HG03175 (cell line): ENCODE results near the gene DLGAP1.
"Not testable (repeated sequence)": the region's sequence is repeated elsewhere in the genome, so short reads cannot be mapped to it uniquely, and the experiment has no call there.

ENCODE experiments used
- ATAC-seq: cut with Tn5 transposase; IDR thresholded peaks from one replicate; pipeline ENCODE4 v1.9.1; 2021; ENCODE audit warnings: mild to moderate bottlenecking, moderate library complexity; ENCODE audit not compliant: unreplicated experiment

Gene DLGAP1

DNA sequence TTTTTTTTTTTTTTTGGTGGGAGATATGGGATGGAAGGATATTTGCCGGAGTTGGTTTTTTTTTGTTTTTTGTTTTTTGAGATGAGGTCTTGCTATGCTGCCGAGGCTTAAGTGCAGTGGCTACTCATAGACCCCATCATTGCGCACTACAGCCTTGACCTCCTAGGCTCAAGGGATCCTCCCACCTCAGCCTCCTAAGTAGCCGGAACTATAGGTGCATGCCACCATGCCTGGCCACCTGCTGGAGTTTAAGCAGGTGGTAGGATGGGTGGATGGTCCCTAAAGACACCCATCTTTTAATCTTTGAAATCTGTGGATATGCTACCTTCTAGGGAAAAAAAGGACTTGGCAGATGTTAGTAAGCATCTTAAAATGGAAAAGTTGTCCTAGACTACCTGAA, 835.4 kb downstream of the DLGAP1 start:
- ATAC-seq = no peak

- ATAC-seq = no peak
These were observed 835.9 kb downstream of the DLGAP1 start for GRCh38 chr18:3619222-3619621.

DNA sequence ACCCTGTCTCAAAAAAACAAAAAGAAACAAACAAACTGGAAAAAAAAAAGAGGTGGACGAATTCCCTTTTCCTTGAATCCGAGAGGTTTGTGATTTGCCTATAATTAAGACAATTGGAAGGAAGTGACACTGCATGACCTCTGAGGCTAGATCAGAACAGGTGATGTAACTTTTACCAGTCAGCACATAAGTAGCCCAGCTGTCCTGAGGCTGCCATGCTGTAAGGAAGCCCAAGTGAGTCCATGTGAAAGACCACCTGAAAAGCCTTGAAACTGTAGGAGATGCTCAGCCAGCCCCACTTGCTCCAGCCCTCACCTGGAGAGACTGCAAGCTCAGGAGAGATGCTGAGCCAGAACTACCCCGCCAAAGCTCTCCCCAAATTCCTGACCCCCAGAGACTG, 838.4 kb downstream of the DLGAP1 start:
- no peak for ATAC-seq

- ATAC-seq = no peak
These were observed 839.0 kb downstream of the DLGAP1 start for GRCh38 chr18:3616142-3616541.

- ATAC-seq = no peak
These were observed 839.6 kb downstream of the DLGAP1 start for GRCh38 chr18:3615374-3615985.

DNA sequence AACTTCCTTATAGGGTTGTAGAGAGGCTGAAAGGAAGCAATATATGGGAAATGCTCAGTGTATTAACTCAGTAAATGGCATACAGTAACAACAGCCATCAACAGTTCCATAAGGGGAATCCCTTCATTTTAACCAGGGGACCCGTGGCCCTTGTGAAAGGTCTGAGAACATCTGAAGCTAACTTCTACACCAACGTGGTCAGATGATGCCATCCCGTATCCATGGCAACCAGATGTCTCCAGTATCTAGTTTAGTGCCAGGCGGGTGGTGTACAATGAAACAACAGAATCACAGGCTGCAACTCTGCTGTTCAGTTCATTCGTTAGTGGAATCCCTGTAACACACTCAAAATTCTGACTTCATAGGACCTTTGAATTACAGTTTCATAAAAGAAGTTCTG, 842.8 kb downstream of the DLGAP1 start:
- no peak for ATAC-seq

GRCh38 chr18:3611313-3612090, 843.6 kb downstream of the DLGAP1 start:
- ATAC-seq = no peak

DNA sequence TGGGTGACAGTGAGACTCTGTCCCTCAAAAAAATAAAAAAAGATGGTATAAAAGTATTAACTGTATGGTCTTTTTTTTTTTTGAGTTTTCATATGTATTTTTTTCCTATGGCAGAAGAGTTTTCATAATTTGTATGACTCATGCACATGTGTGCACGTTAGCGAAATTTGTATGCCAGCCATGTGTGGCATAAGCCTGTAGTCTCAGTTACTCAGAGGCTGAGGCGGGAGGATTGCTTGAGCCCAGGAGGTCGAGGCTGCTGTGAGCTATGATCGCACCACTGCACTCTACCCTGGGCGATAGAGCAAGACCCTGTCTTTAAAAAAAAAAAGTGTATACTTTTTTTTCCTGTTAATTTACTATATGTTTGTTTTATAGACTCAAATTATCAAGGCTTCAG, 844.3 kb downstream of the DLGAP1 start:
- no peak for ATAC-seq

DNA sequence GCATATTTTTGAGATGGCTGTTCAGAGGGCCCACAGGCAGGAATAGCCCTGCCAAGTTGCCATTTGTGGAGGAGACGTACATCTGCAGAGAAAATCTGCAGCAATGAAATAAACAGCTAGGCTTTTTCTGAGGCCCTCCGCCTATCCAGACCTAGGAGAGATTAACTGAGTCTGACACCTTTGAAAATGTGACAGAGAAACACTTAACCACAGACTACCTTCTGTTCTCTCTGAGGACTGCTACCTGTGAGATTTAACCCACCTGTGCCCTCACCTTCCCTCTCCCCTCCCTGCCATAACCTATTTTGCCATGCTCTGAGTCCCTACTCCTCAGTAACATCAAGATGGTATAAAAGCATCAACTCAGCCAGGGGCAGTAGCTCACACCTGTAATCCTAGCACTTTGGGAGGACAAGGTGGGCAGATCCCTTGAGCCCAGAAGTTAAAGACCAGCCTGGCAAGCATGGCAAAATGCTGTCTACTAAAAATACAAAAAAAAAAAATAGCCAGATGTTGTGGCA, 844.9 kb downstream of the DLGAP1 start:
- no peak for ATAC-seq

GRCh38 chr18:3608488-3608887, 846.6 kb downstream of the DLGAP1 start:
- no peak for ATAC-seq

GRCh38 chr18:3608099-3608453, 847.0 kb downstream of the DLGAP1 start:
- ATAC-seq = not testable (repeated sequence)

DNA sequence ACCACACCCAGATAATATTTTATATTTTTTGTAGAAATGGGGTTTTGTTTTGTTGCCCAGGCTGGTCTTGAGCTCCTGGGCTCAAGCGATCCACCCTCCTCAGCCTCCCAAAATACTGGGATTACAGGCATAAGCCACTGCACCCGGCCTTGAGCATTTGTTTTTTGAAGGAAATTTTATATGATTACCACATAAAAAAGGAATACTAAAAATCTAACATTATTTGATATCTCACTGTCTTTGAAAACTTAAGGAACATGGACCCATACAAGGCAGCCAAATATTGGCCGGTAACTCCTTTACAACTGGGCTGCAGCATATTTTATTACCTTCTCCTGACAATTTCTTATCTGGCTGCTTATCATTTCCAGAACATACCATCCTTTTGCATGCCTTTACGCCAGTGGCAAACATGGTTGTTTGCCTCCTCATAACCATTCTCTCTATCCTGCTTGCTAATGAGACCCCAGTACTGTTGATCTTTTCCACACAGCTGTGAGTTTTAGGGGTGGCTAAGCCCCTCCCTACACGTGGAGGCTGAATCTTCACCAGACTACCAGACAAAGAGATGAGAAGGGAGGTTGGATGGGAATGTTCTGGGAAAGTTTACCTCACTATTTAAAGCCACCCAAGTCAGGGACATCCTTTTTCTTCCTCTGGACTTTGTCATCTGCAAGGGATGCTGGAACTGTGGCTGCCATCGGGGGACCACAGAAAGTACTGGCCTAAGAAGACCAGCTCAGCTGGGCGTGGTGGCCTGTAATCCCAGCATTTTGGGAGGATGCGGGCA, 847.6 kb downstream of the DLGAP1 start:
- no peak for ATAC-seq

DNA sequence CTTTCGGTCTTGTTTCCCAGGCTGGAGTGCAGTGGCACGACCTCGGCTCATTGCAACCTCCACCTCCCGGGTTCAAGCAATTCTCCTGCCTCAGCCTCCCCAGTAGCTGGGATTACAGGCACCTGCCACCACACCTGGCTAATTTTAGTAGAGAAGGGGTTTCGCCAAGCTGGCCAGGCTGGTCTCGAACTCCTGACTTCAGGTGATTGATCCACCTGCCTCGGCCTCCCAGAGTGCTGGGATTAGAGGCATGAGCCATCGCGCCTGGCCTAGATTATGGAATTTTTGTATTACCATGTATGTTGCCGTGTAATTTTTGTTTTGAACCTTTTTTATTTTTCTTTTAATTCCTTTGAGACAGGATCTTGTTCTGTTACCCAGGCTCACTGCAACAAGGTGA, 848.2 kb downstream of the DLGAP1 start:
- ATAC-seq = not testable (repeated sequence)

GRCh38 chr18:3605954-3606443, 849.1 kb downstream of the DLGAP1 start:
- no peak for ATAC-seq

GRCh38 chr18:3605486-3605952, 849.6 kb downstream of the DLGAP1 start:
- ATAC-seq = no peak

DNA sequence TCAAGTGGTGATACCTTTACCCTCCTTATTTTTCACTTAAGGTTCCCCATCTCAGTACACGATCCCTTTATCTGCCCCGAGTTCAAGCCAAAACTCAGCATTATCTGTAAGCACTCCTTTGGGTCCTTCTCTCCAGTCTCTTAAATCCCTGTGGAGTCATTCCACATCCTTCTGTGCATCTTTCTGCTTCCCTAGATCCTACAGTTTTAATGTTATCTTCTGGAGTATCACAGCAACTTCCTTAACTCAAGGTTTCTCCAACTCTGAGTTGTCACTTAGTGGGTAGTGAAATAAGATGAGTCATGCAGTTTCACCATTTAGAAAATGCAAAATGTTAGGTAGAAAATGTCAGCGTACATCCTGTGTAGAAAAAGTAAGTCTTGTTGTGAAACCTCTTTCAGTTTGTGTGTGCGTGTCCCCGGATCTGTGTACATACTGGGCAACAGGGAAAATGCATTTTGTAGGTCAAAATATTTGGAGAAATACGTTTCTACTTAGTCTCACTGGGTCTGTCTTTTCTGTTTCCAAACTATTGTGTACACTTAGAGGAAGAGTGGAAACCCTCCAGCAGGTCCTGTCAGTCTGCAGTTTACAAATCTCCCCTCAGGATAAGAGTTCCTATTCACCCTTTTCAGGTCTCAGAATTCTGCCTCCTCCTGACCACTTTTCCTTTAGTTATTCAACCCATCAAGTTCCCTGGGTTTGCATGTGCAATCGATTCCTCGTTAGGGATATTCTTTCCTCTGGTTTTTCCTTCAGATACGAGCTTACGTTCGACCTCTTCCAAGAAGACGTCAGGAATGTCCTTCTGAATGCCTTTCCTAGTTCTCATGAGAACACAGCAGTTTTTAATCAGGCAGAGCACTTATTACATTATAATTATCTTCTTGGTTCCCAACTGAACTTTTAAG, 850.4 kb downstream of the DLGAP1 start:
- ATAC-seq = peak; percentile 83

- ATAC-seq = no peak
These were observed 850.9 kb downstream of the DLGAP1 start for GRCh38 chr18:3604235-3604497.

DNA sequence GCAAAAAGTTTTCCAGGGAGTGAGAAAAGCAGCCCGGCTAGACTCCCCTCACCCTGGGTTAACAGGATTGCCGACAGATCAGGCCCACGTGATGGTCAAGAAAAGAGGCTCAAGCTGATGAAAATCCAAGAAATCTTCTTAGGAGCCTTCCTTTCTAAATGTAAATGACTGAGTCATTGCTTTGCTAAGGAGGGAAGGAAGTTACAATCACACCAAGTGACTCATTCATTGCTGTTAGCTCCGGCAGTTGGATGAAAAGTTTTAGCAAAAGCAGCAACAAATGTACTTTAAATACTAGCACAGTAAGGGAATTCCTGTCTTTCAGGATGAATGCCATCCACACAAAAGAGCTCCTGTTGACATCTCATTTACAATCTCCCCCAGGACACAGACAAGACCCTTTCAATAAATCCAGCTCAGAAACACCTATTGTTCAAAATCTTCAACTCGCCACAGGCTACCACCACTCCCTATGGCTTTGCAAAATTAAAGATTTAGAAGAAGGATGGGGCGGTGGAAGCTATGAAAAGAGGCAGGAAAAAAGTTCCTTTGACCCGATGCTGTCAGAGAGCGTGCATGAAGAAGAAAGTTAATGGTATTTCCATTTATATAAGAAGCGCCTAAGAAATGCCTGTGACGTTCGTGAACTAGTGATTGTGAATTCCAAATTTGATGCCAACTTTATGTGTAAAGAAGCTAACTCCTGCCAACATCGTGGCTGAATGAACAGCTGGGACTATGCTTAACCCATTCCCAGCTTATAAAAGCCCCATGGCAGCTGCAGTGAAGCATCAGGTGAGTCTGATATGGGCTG, 851.5 kb downstream of the DLGAP1 start:
- ATAC-seq = no peak

DNA sequence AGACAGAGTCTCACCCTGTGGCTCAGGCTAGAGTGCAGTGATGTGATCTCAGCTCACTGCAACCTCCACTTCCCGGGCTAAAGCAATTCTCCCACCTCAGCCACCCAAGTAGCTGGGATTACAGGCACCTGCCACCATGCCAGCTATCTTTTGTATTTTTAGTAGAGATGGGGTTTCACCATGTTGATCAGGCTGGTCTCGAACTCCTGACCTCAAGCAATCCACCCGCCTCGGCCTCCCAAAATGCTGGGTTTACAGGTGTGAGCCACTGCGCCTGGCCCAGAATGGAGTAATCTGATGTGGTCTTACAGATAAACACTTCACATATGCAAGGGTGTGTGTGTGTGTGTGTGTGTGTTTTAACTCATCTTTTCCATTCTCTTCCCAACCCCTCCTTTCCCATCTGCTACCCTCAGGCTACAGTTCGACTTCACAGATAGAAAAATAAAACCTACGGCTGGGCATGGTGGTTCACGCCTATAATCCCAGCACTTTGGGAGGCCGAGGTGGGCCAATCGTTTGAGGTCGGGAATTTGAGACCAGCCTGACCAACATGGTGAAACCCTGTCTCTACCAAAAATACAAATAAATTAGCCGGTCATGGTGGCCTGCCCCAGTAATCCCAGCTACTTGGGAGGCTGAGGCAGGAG, 853.9 kb downstream of the DLGAP1 start:
- not testable (repeated sequence) for ATAC-seq
